GM23338 (cell line): Measurements from ENCODE around the gene CCDC196.

Source experiments
- CREB1 ChIP-seq: fragments of 250-450 bp; sonication (Bioruptor Pico); IDR thresholded peaks from 2 replicates; pipeline ENCODE4 v1.5.0; 2020; ENCODE audit warnings: low read depth, mild to moderate bottlenecking, moderate library complexity
- EZH2 ChIP-seq: fragments of 200-600 bp; sonication (generic); IDR thresholded peaks from one replicate; pipeline ENCODE4 v1.8.0; 2017; ENCODE audit warnings: antibody characterized with exemption, mild to moderate bottlenecking, low read depth; ENCODE audit not compliant: unreplicated experiment
- EZH2phosphoT487 ChIP-seq: fragments of 200-600 bp; sonication (generic); IDR thresholded peaks from one replicate; pipeline ENCODE4 v1.8.1; 2018; ENCODE audit warnings: antibody characterized with exemption; ENCODE audit not compliant: unreplicated experiment
- POLR2AphosphoS5 ChIP-seq: IDR thresholded peaks from 2 replicates; pipeline ENCODE4 v1.6.1; 2016; ENCODE audit warnings: antibody characterized with exemption, low read depth
- TF ChIP-seq, protein P1 (sequence below), 2 experiments: fragments of 200-600 bp in 1 of 2; sonication (generic) in 1 of 2; conservative IDR thresholded peaks; 2 replicates each; pipeline versions ENCODE4 v1.5.1 to v1.6.1; 2016 to 2017; ENCODE audit warnings: antibody characterized with exemption in 2 of 2, low read depth in 2 of 2, mild to moderate bottlenecking in 2 of 2, moderate library complexity in 1 of 2
- TF ChIP-seq, protein P2 (sequence below): IDR thresholded peaks from one replicate; pipeline ENCODE4 v1.6.1; 2018; ENCODE audit warnings: antibody characterized with exemption; ENCODE audit not compliant: unreplicated experiment

DNA sequence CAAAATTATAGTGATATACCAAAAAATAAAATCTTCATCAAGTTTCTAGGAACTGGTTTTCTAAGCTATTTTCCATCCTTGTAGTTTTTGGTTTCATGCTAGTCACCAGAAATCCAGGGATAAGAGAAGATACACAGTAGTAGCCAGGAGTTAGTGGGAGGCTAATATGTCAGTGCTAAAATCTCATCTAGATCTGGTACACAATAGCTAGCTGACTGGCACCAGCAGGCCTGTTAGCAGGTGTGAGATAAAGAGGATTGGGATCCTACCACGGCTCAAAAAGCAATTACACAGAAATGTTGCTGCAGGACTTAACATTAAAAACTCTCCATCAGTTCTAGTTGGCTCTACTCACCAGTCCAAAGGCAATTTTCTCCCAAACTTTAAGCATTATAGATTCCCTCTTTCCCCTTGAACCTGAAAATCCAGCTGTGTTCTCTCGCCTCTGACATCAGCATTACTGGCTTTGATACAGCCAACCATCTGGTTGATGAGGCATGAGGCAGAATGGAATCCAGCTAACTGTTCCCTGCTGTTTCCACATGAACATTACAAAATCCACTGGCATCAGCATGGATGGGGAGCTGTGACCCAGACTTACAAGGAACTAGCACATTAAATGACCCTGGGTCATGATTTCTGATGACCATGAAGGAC lies 41.8 kb upstream of the CCDC196 start:
- TF ChIP-seq, protein P1, sequence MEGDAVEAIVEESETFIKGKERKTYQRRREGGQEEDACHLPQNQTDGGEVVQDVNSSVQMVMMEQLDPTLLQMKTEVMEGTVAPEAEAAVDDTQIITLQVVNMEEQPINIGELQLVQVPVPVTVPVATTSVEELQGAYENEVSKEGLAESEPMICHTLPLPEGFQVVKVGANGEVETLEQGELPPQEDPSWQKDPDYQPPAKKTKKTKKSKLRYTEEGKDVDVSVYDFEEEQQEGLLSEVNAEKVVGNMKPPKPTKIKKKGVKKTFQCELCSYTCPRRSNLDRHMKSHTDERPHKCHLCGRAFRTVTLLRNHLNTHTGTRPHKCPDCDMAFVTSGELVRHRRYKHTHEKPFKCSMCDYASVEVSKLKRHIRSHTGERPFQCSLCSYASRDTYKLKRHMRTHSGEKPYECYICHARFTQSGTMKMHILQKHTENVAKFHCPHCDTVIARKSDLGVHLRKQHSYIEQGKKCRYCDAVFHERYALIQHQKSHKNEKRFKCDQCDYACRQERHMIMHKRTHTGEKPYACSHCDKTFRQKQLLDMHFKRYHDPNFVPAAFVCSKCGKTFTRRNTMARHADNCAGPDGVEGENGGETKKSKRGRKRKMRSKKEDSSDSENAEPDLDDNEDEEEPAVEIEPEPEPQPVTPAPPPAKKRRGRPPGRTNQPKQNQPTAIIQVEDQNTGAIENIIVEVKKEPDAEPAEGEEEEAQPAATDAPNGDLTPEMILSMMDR (conservative IDR thresholded peaks at IDR 0.05; ENCODE audit: low read depth in 2 of 2), result no peak
- TF ChIP-seq EZH2phosphoT487, result no peak
- TF ChIP-seq EZH2, result no peak
- no peak for TF ChIP-seq CREB1 (CRISPR knock-in tag)
- TF ChIP-seq POLR2AphosphoS5, result no peak
- TF ChIP-seq, protein P2, sequence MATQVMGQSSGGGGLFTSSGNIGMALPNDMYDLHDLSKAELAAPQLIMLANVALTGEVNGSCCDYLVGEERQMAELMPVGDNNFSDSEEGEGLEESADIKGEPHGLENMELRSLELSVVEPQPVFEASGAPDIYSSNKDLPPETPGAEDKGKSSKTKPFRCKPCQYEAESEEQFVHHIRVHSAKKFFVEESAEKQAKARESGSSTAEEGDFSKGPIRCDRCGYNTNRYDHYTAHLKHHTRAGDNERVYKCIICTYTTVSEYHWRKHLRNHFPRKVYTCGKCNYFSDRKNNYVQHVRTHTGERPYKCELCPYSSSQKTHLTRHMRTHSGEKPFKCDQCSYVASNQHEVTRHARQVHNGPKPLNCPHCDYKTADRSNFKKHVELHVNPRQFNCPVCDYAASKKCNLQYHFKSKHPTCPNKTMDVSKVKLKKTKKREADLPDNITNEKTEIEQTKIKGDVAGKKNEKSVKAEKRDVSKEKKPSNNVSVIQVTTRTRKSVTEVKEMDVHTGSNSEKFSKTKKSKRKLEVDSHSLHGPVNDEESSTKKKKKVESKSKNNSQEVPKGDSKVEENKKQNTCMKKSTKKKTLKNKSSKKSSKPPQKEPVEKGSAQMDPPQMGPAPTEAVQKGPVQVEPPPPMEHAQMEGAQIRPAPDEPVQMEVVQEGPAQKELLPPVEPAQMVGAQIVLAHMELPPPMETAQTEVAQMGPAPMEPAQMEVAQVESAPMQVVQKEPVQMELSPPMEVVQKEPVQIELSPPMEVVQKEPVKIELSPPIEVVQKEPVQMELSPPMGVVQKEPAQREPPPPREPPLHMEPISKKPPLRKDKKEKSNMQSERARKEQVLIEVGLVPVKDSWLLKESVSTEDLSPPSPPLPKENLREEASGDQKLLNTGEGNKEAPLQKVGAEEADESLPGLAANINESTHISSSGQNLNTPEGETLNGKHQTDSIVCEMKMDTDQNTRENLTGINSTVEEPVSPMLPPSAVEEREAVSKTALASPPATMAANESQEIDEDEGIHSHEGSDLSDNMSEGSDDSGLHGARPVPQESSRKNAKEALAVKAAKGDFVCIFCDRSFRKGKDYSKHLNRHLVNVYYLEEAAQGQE, result no peak
